ENCODE measurements around the gene EFCAB11.

EFCAB11 gene

GRCh38 chr14:89773151-89773550 is 181.4 kb downstream of the EFCAB11 start:
- H3K27ac ChIP-seq: no peak overlapping the region
- TF ChIP-seq ZFX (IDR thresholded peaks at IDR 0.05; ENCODE audit: borderline replicate concordance) (no peak), CTCF (IDR thresholded peaks at IDR 0.05) (no peak)

- H3K27ac ChIP-seq: no peak overlapping the region
- no peak for TF ChIP-seq ZFX (IDR thresholded peaks at IDR 0.05; ENCODE audit: borderline replicate concordance)
Observed at GRCh38 chr14:89771251-89771650, 183.3 kb downstream of the EFCAB11 start.

- TF ChIP-seq ZFX (IDR thresholded peaks at IDR 0.05; ENCODE audit: borderline replicate concordance): no peak
- TF ChIP-seq CTCF (IDR thresholded peaks at IDR 0.05): peak; percentile 76
- H3K27ac ChIP-seq: no peak overlapping the region
Observed at GRCh38 chr14:89767861-89768268, 186.7 kb downstream of the EFCAB11 start.

- TF ChIP-seq CTCF (IDR thresholded peaks at IDR 0.05) (no peak), ZFX (IDR thresholded peaks at IDR 0.05; ENCODE audit: borderline replicate concordance) (no peak)
- H3K27ac ChIP-seq: no peak overlapping the region
Observed at GRCh38 chr14:89767131-89767530, 187.4 kb downstream of the EFCAB11 start.

- no peak overlapping the region for H3K27ac ChIP-seq
- TF ChIP-seq CTCF (IDR thresholded peaks at IDR 0.05) (no peak), ZFX (IDR thresholded peaks at IDR 0.05; ENCODE audit: borderline replicate concordance) (no peak)
Observed at GRCh38 chr14:89765346-89765745, 189.2 kb downstream of the EFCAB11 start.

- TF ChIP-seq CTCF (IDR thresholded peaks at IDR 0.05): no peak
- TF ChIP-seq ZFX (IDR thresholded peaks at IDR 0.05; ENCODE audit: borderline replicate concordance): no peak
- no peak overlapping the region for H3K27ac ChIP-seq
Observed at GRCh38 chr14:89760086-89760485, 194.4 kb downstream of the EFCAB11 start.

GRCh38 chr14:89757313-89757939 is 197.1 kb downstream of the EFCAB11 start:
- no peak overlapping the region for H3K27ac ChIP-seq
- TF ChIP-seq ZFX (IDR thresholded peaks at IDR 0.05; ENCODE audit: borderline replicate concordance) (no peak), CTCF (IDR thresholded peaks at IDR 0.05) (no peak)

- H3K27ac ChIP-seq: no peak overlapping the region
- no peak for TF ChIP-seq ZFX (IDR thresholded peaks at IDR 0.05; ENCODE audit: borderline replicate concordance)
- no peak for TF ChIP-seq CTCF (IDR thresholded peaks at IDR 0.05)
Observed at GRCh38 chr14:89755816-89756215, 198.7 kb downstream of the EFCAB11 start.
